SH-SY5Y (cell line): ENCODE data around the gene SLF2.

ENCODE experiments used
- GATA2 ChIP-seq: IDR thresholded peaks from 2 replicates; pipeline ENCODE4 v1.6.1; 2011; ENCODE audit warnings: mild to moderate bottlenecking, low read depth, low read length
- GATA3 ChIP-seq: IDR thresholded peaks from 2 replicates; pipeline ENCODE4 v1.6.1; 2011; ENCODE audit warnings: low read depth, mild to moderate bottlenecking, low read length, moderate library complexity

DNA sequence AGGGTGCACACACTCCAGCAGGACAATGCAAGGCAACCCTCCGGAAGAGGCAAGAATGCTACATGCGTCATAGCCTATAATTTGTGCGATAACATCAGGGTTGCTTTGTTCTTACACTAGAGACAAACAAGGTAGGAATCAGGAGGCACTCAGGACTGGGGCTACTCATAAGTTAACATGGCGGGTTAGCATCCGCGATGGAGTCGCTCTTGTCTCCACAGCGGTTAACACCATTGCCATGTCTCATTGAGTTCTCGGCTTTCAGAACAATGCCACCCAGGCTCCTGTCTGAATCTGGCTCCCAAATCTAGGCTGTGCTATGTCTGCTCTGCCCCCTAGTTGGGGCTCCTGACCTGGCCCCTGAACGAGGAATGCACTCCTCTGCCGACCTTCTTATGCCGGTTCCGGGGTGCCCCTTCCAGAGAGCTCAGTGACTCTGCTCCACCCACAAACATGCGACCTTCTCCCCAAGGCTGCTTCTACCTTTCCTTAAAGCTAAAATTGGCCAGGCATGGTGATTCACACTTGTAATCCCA, 24.9 kb upstream of the SLF2 start:
- TF ChIP-seq GATA2, result no peak
- no peak for TF ChIP-seq GATA3
